Sigmoid colon (tissue), 7 donors: Measurements from ENCODE around the gene KAT2B. TPM values are rescaled to one million over a fixed set of nuclear protein-coding genes. Genes with fewer than 3 reads are reported as not detected.

Experiments used
- DNase-seq: peaks from one replicate; pipeline ENCODE4 v3.0.0-alpha.2; 2019
- H3K27ac ChIP-seq, 4 donors: fragments of 200-600 bp; sonication (generic); one replicate each; pipeline ENCODE4 v1.5.1; 2016 to 2019; ENCODE audit warnings: mild to moderate bottlenecking in 1 of 4
- H3K27me3 ChIP-seq, 3 donors: fragments of 200-600 bp; sonication (generic); one replicate each; pipeline ENCODE4 v1.5.1; 2019; ENCODE audit warnings: mild to moderate bottlenecking in 1 of 3
- H3K36me3 ChIP-seq, 4 donors: fragments of 200-600 bp; sonication (generic); one replicate each; pipeline ENCODE4 v1.5.1; 2016 to 2019
- H3K4me1 ChIP-seq, 4 donors: fragments of 200-600 bp; sonication (generic); one replicate each; pipeline ENCODE4 v1.5.1; 2017 to 2019
- H3K4me3 ChIP-seq, 4 donors: fragments of 200-600 bp; sonication (generic); one replicate each; pipeline ENCODE4 v1.5.1; 2017 to 2019; ENCODE audit warnings: mild to moderate bottlenecking in 2 of 4, moderate library complexity in 1 of 4
- H3K9me3 ChIP-seq, 4 donors: fragments of 200-600 bp in 3 of 4; sonication (generic) in 3 of 4; one replicate each; pipeline versions ENCODE4 v1.5.1 to v1.6.1; 2013 to 2019
- CTCF ChIP-seq, 4 experiments: fragments of 450-650 bp in 3 of 4; fragments of 200-600 bp in 1 of 4; IDR thresholded peaks; one replicate each; pipeline ENCODE4 v1.5.1; 2016 to 2019; ENCODE audit warnings: antibody characterized with exemption in 4 of 4, mild to moderate bottlenecking in 3 of 4, moderate library complexity in 2 of 4
- EP300 ChIP-seq, 4 donors: sonication (generic); formaldehyde crosslinking; IDR thresholded peaks; one replicate each; pipeline ENCODE4 v1.6.1; 2017; ENCODE audit warnings: antibody characterized with exemption in 4 of 4
- POLR2A ChIP-seq, 2 donors: fragments of 450-650 bp; IDR thresholded peaks; one replicate each; pipeline ENCODE4 v1.6.1; 2016; ENCODE audit warnings: antibody characterized with exemption in 2 of 2, mild to moderate bottlenecking in 2 of 2, moderate library complexity in 2 of 2
- POLR2AphosphoS5 ChIP-seq, 4 donors: sonication (generic); formaldehyde crosslinking; IDR thresholded peaks; one replicate each; pipeline ENCODE4 v1.6.1; 2017; ENCODE audit warnings: antibody characterized with exemption in 4 of 4
- whole genome bisulfite sequencing, 2 donors: extraction: QIAGEN DNeasy Blood & Tissue Kit; methylation state at CpG; one replicate each; pipeline ENCODE4 v1.1.7; 2013; 5-methylcytosine and 5-hydroxymethylcytosine counted together
- intact Hi-C: fragments of 100-400 bp; cut with DNase I; formaldehyde crosslinking; loops from one replicate; pipeline ENCODE4 v1.15.1; 2023
- polyA plus RNA-seq, 3 donors: library from polyadenylated mRNA; stranded (reverse); fragments of 200-250 nt; gene quantifications; one replicate each; pipeline ENCODE4 v1.2.3, GENCODE V29; 2013
- total RNA-seq, 4 donors: library from RNA; depleted of rRNA; stranded (reverse); fragments of >200 nt; gene quantifications; one replicate each; pipeline ENCODE4 v1.1.0, GENCODE V29; 2016
- donor health status: healthy with polysubstance abuse.
- donor health status: Bipolar disorder and iron deficiency.
- donor health status: healthy.

Gene KAT2B
- total and polyA plus RNA-seq, 7 donors, result 10.8 to 49.2 (median 27.2) TPM

GRCh38 chr3:20035019-20035418 is 5.2 kb upstream of the KAT2B start:
- TF ChIP-seq POLR2A (IDR thresholded peaks at IDR 0.05) (no peak), POLR2AphosphoS5 (IDR thresholded peaks at IDR 0.05) (no peak), CTCF (IDR thresholded peaks at IDR 0.05) (no peak), EP300 (IDR thresholded peaks at IDR 0.05) (no peak)
- no peak for DNase-seq
- Histone ChIP-seq H3K27me3 (no peaks in the 10 kb centered on the region), H3K4me1 (peaks cover 0 to 13% (median 6%) of the 10 kb centered on the region in 4 donors), H3K36me3 (no peaks in the 10 kb centered on the region), H3K9me3 (no peaks in the 10 kb centered on the region), H3K27ac (no peak overlapping the region), H3K4me3 (no peak overlapping the region)
- WGBS, 2 donors, result 70 to 83% methylated on average over 4 of the region's 4 CpGs
- intact Hi-C loops, result loop anchor here (5.0 kb wide), 1 partner anchor 107 kb away; no protein-coding TSS in a partner anchor

- Histone ChIP-seq H3K27me3 (no peaks in the 10 kb centered on the region), H3K27ac (peak overlapping the region in 2 of 4 donors; percentile 98 to 99), H3K9me3 (no peaks in the 10 kb centered on the region), H3K4me1 (peaks cover 0 to 24% (median 17%) of the 10 kb centered on the region in 4 donors), H3K4me3 (no peak overlapping the region), H3K36me3 (no peaks in the 10 kb centered on the region)
- whole genome bisulfite sequencing, 2 donors, result 68 to 81% methylated on average over 1 of the region's 1 CpG
- DNase-seq, result no peak
- intact Hi-C loops, result loop anchor here (5.0 kb wide), 1 partner anchor 105 kb away; no protein-coding TSS in a partner anchor
- TF ChIP-seq EP300 (IDR thresholded peaks at IDR 0.05) (no peak), POLR2A (IDR thresholded peaks at IDR 0.05) (no peak), CTCF (IDR thresholded peaks at IDR 0.05) (no peak), POLR2AphosphoS5 (IDR thresholded peaks at IDR 0.05) (no peak)
These were observed 2.8 kb upstream of the KAT2B start for GRCh38 chr3:20037255-20037996.

GRCh38 chr3:20038699-20039465 is 1.4 kb upstream of the KAT2B start:
- Histone ChIP-seq H3K27ac (peak overlapping the region; percentile 95 to 99 (median 98)), H3K4me3 (peak overlapping the region; percentile 72 to 80 (median 74)), H3K9me3 (no peaks in the 10 kb centered on the region), H3K27me3 (no peaks in the 10 kb centered on the region), H3K36me3 (no peaks in the 10 kb centered on the region), H3K4me1 (peaks cover 0 to 39% (median 31%) of the 10 kb centered on the region in 4 donors)
- no peak for TF ChIP-seq POLR2A (IDR thresholded peaks at IDR 0.05)
- no peak for TF ChIP-seq POLR2AphosphoS5 (IDR thresholded peaks at IDR 0.05)
- no peak for TF ChIP-seq EP300 (IDR thresholded peaks at IDR 0.05)
- no peak for TF ChIP-seq CTCF (IDR thresholded peaks at IDR 0.05)
- DNase-seq, result no peak
- intact Hi-C loops, result loop anchor here (5.0 kb wide), 1 partner anchor 103 kb away; no protein-coding TSS in a partner anchor
- 15 to 16% methylated on average over 16 of the region's 16 CpGs for whole genome bisulfite sequencing, 2 donors

- DNase-seq, result no peak
- no peaks in the 10 kb centered on the region for H3K9me3 ChIP-seq
- TF ChIP-seq POLR2A (IDR thresholded peaks at IDR 0.05) (no peak), CTCF (IDR thresholded peaks at IDR 0.05) (no peak), POLR2AphosphoS5 (IDR thresholded peaks at IDR 0.05) (no peak), EP300 (IDR thresholded peaks at IDR 0.05) (no peak)
- peak overlapping the region; percentile 95 to 99 (median 98) for H3K27ac ChIP-seq
- 0 to 1% methylated on average over 4 of the region's 4 CpGs for WGBS, 2 donors
- H3K4me3 ChIP-seq, result peak overlapping the region; percentile 72 to 80 (median 74)
- no peaks in the 10 kb centered on the region for H3K27me3 ChIP-seq
- no peaks in the 10 kb centered on the region for H3K36me3 ChIP-seq
- intact Hi-C loops, result loop anchor here (5.0 kb wide), 1 partner anchor 103 kb away; no protein-coding TSS in a partner anchor
- peaks cover 0 to 44% (median 35%) of the 10 kb centered on the region in 4 donors for H3K4me1 ChIP-seq
These were observed 831 bp upstream of the KAT2B start for GRCh38 chr3:20039466-20039764.
